BE2C (cell line): ENCODE data around the gene ATF2.
A peak's percentile ranks its signal among the peaks of the same experiment; 100 is the strongest.

Source experiments
- DNase-seq: peaks from one replicate; pipeline ENCODE4 v3.0.0-alpha.2; 2020
- H3K27me3 ChIP-seq: fragments of 250-450 bp; sonication (Bioruptor Pico); 2 replicates; pipeline ENCODE4 v1.5.1; 2020; ENCODE audit warnings: mild to moderate bottlenecking
- H3K36me3 ChIP-seq: fragments of 250-450 bp; sonication (Bioruptor Pico); 2 replicates; pipeline ENCODE4 v1.5.1; 2020; ENCODE audit warnings: mild to moderate bottlenecking
- H3K4me1 ChIP-seq: fragments of 250-450 bp; sonication (Bioruptor Pico); 2 replicates; pipeline ENCODE4 v1.5.1; 2020
- H3K4me3 ChIP-seq: 2 replicates; pipeline ENCODE4 v1.5.1; 2011; ENCODE audit warnings: low read depth, low read length
- H3K9me3 ChIP-seq: fragments of 250-450 bp; sonication (Bioruptor Pico); 2 replicates; pipeline ENCODE4 v1.5.1; 2020
- CTCF ChIP-seq: IDR thresholded peaks from 2 replicates; pipeline ENCODE4 v1.5.1; 2012; ENCODE audit warnings: mild to moderate bottlenecking, low read depth, low read length

Gene ATF2

GRCh38 chr2:175049661-175050060 is 118.3 kb downstream of the ATF2 start:
- DNase-seq: no peak
- Histone ChIP-seq H3K27me3 (no peaks in the 10 kb centered on the region), H3K4me1 (no peaks in the 10 kb centered on the region), H3K4me3 (no peak overlapping the region), H3K36me3 (no peaks in the 10 kb centered on the region), H3K9me3 (no peaks in the 10 kb centered on the region)
- TF ChIP-seq CTCF: no peak

- Histone ChIP-seq H3K36me3 (no peaks in the 10 kb centered on the region), H3K4me3 (no peak overlapping the region), H3K9me3 (no peaks in the 10 kb centered on the region), H3K4me1 (no peaks in the 10 kb centered on the region), H3K27me3 (no peaks in the 10 kb centered on the region)
- DNase-seq: no peak
- TF ChIP-seq CTCF: no peak
Observed at GRCh38 chr2:175048275-175048674, 119.7 kb downstream of the ATF2 start.

- Histone ChIP-seq H3K36me3 (no peaks in the 10 kb centered on the region), H3K9me3 (no peaks in the 10 kb centered on the region), H3K4me1 (no peaks in the 10 kb centered on the region), H3K27me3 (no peaks in the 10 kb centered on the region), H3K4me3 (no peak overlapping the region)
- DNase-seq: no peak
- no peak for TF ChIP-seq CTCF
Observed at GRCh38 chr2:175039490-175039889, 128.5 kb downstream of the ATF2 start.

- Histone ChIP-seq H3K27me3 (no peaks in the 10 kb centered on the region), H3K4me1 (no peaks in the 10 kb centered on the region), H3K36me3 (no peaks in the 10 kb centered on the region), H3K9me3 (no peaks in the 10 kb centered on the region), H3K4me3 (no peak overlapping the region)
- DNase-seq: no peak
- no peak for TF ChIP-seq CTCF
Observed at GRCh38 chr2:175039031-175039430, 129.0 kb downstream of the ATF2 start.

GRCh38 chr2:175037941-175038340 is 130.1 kb downstream of the ATF2 start:
- Histone ChIP-seq H3K4me1 (no peaks in the 10 kb centered on the region), H3K36me3 (no peaks in the 10 kb centered on the region), H3K27me3 (no peaks in the 10 kb centered on the region)

GRCh38 chr2:175036582-175037018 is 131.4 kb downstream of the ATF2 start:
- Histone ChIP-seq H3K27me3 (no peaks in the 10 kb centered on the region), H3K4me3 (no peak overlapping the region), H3K4me1 (no peaks in the 10 kb centered on the region), H3K9me3 (no peaks in the 10 kb centered on the region), H3K36me3 (no peaks in the 10 kb centered on the region)
- no peak for DNase-seq
- TF ChIP-seq CTCF: peak; percentile 21; the same call in 1 of the 2 replicates

More at GRCh38 chr2:175037941-175038340, 130.1 kb downstream of the ATF2 start:
- TF ChIP-seq CTCF: no peak
- Histone ChIP-seq H3K9me3 (no peaks in the 10 kb centered on the region), H3K4me3 (no peak overlapping the region)
- DNase-seq: no peak
